Left ventricle myocardium inferior (tissue), 1 donor: ENCODE data around the gene SETD5. TPM values are rescaled to one million over a fixed set of nuclear protein-coding genes. Genes with fewer than 3 reads are reported as not detected.

ENCODE experiments used
- DNase-seq: peaks from one replicate; pipeline ENCODE4 v3.0.0-alpha.2; 2020
- H3K27ac ChIP-seq: fragments of 200-600 bp; replicated peaks from 2 replicates; pipeline ENCODE4 v1.8.0; 2021
- H3K27me3 ChIP-seq: fragments of 200-600 bp; 2 replicates; pipeline ENCODE4 v1.8.0; 2021; ENCODE audit warnings: low read depth
- H3K36me3 ChIP-seq: fragments of 200-600 bp; 2 replicates; pipeline ENCODE4 v1.8.0; 2021
- H3K4me1 ChIP-seq: fragments of 200-600 bp; 2 replicates; pipeline ENCODE4 v1.8.0; 2021
- H3K4me3 ChIP-seq: fragments of 200-600 bp; 2 replicates; pipeline ENCODE4 v1.8.0; 2021; ENCODE audit warnings: mild to moderate bottlenecking, moderate library complexity
- H3K9me3 ChIP-seq: fragments of 200-600 bp; replicated peaks from 2 replicates; pipeline ENCODE4 v1.8.0; 2021
- CTCF ChIP-seq: fragments of 200-600 bp; IDR thresholded peaks from 2 replicates; pipeline ENCODE4 v1.8.0; 2021; ENCODE audit warnings: antibody characterized with exemption, mild to moderate bottlenecking, borderline replicate concordance
- intact Hi-C: fragments of 100-400 bp; cut with micrococcal nuclease; formaldehyde crosslinking; loops from one replicate; pipeline ENCODE4 v1.11.0; 2022
- total RNA-seq: library from RNA; stranded (reverse); fragmentation: NEBNext Ultra II Directional; extraction: Animal tissue kit (Norgen Biotek cat#: 25700); gene quantifications from one replicate; pipeline ENCODE4 v1.2.1, GENCODE V29; 2021
- donor health status: DM: no; HTN: yes; CAD: no; lungs with severe emphysema.

Gene SETD5
- total RNA-seq, 1 donor from 2014 or later = 49.9 TPM

GRCh38 chr3:9499455-9500107, 102.2 kb downstream of the SETD5 start:
- no peaks in the 10 kb centered on the region for H3K36me3 ChIP-seq
- H3K27me3 ChIP-seq = peaks cover 35% of the 10 kb centered on the region
- intact Hi-C loops = no loop called here
- no peak for DNase-seq
- H3K9me3 ChIP-seq = no peaks in the 10 kb centered on the region
- peak overlapping the region; percentile 22 for H3K4me3 ChIP-seq
- TF ChIP-seq CTCF = no peak
- peaks cover 11% of the 10 kb centered on the region for H3K4me1 ChIP-seq
- no peak overlapping the region for H3K27ac ChIP-seq

GRCh38 chr3:9500108-9501050, 103.0 kb downstream of the SETD5 start:
- DNase-seq = peak; percentile 53
- H3K9me3 ChIP-seq = no peaks in the 10 kb centered on the region

GRCh38 chr3:9501226-9501625, 103.8 kb downstream of the SETD5 start:
- DNase-seq = no peak
- intact Hi-C loops = no loop called here
- no peaks in the 10 kb centered on the region for H3K9me3 ChIP-seq
- no peak overlapping the region for H3K4me3 ChIP-seq
- no peak for TF ChIP-seq CTCF
- H3K27ac ChIP-seq = no peak overlapping the region
- H3K27me3 ChIP-seq = peaks cover 35% of the 10 kb centered on the region
- no peaks in the 10 kb centered on the region for H3K36me3 ChIP-seq
- peaks cover 11% of the 10 kb centered on the region for H3K4me1 ChIP-seq

More at GRCh38 chr3:9500108-9501050, 103.0 kb downstream of the SETD5 start:
- no peak overlapping the region for H3K27ac ChIP-seq
- H3K4me3 ChIP-seq = peak overlapping the region; percentile 22
- intact Hi-C loops = no loop called here
- TF ChIP-seq CTCF = peak; percentile 71
- H3K36me3 ChIP-seq = no peaks in the 10 kb centered on the region
- peaks cover 11% of the 10 kb centered on the region for H3K4me1 ChIP-seq
- peaks cover 35% of the 10 kb centered on the region for H3K27me3 ChIP-seq

GRCh38 chr3:9503283-9503682, 105.9 kb downstream of the SETD5 start:
- intact Hi-C loops = no loop called here
- Histone ChIP-seq H3K9me3 (no peaks in the 10 kb centered on the region), H3K27ac (no peak overlapping the region), H3K4me3 (no peak overlapping the region), H3K27me3 (peaks cover 50% of the 10 kb centered on the region), H3K4me1 (peaks cover 11% of the 10 kb centered on the region), H3K36me3 (no peaks in the 10 kb centered on the region)
- peak; percentile 89 for TF ChIP-seq CTCF
- DNase-seq = peak; percentile 68

DNA sequence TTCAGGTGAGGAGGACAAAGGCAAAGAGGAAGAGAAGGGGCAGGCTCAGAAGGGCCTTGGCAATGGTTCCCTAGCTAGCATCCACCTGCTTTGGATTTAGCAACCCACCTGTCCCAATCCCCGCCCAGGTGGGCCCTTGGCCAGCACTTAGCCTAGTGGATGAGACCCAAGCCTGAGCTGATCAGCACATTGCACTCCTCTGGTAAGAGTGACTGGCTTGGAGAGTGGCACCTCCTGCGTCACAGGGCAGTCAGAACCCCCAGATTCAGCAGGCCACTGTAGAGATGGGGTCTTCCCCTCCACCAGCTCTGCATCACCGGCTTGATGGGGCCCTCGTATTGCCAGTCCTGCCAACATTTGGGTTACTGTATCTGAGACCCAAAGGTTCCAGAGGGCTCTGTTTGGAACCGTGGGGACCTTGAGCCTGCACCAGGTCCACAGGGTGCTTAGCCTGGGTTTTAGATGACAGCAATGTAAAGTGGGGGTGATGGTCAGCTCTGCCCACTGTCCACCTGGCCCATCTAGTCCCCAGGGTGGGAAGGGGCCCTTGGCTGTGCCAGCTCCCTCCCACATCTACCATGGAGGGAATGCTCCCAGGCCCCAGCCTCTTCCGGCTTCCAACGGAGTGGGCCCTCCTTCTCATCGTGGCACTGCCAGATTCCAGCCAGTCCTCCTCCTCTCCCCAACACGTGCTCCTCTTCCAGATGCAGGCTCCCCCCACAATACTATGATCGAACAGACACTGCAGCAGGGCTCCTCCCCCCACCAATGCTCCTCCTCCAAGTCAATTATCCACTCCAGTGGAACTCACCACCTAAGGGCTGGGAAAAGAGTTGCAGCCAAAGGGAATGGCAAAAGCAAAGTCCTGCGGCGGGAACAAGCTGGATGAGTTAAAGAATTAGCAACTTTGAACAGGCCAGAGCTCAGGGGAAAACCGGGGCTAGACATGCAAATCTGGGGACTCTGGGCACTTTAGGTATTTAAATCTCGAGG, 110.5 kb downstream of the SETD5 start:
- H3K4me1 ChIP-seq = no peaks in the 10 kb centered on the region

More for the DNA sequence above, 110.5 kb downstream of the SETD5 start:
- intact Hi-C loops = no loop called here
- no peak for TF ChIP-seq CTCF
- H3K27me3 ChIP-seq = peaks cover 53% of the 10 kb centered on the region
- no peak overlapping the region for H3K4me3 ChIP-seq
- H3K27ac ChIP-seq = no peak overlapping the region
- no peak for DNase-seq
- no peaks in the 10 kb centered on the region for H3K36me3 ChIP-seq
- no peaks in the 10 kb centered on the region for H3K9me3 ChIP-seq
